Measurements from ENCODE around the gene HNRNPA3. TPM values are rescaled to one million over a fixed set of nuclear protein-coding genes. Genes with fewer than 3 reads are reported as not detected.

The HNRNPA3 gene
- total and polyA plus RNA-seq, 4 donors = 155 to 182 (median 166) TPM

- WGBS, 2 donors = 66 to 82% methylated on average over 2 of the region's 2 CpGs
- Histone ChIP-seq H3K36me3 (ENCODE audit: control insufficient read depth in 4 of 4, insufficient read depth in 4 of 4, low read length in 4 of 4) (peaks cover 0 to 4% (median 2%) of the 10 kb centered on the region in 4 donors), H3K27me3 (ENCODE audit: control insufficient read depth in 3 of 3, insufficient read depth in 3 of 3, low read length in 2 of 3) (no peaks in the 10 kb centered on the region), H3K9ac (ENCODE audit: insufficient read depth in 1 of 2, low read length in 2 of 2) (no peak overlapping the region), H3K4me3 (no peak overlapping the region), H3K27ac (ENCODE audit: low read depth in 1 of 2, low read length in 1 of 2) (no peak overlapping the region), H3K9me3 (ENCODE audit: control insufficient read depth in 4 of 4, insufficient read depth in 3 of 4, low read length in 3 of 4) (no peaks in the 10 kb centered on the region), H3K4me1 (ENCODE audit: control insufficient read depth in 5 of 5, insufficient read depth in 5 of 5, low read length in 5 of 5) (peaks cover 3 to 60% (median 10%) of the 10 kb centered on the region in 5 donors)
- ATAC-seq (ENCODE audit: insufficient read depth, low FRiP score) (no peak), DNase-seq (no peak)
- no peak for TF ChIP-seq CTCF (IDR thresholded peaks at IDR 0.05; ENCODE audit: control extremely low read depth, extremely low read depth)
Observed at GRCh38 chr2:177255227-177255601, 42.6 kb downstream of the HNRNPA3 start.

GRCh38 chr2:177256026-177256425 lies 43.4 kb downstream of the HNRNPA3 start:
- Histone ChIP-seq H3K9ac (ENCODE audit: insufficient read depth in 1 of 2, low read length in 2 of 2) (no peak overlapping the region), H3K36me3 (ENCODE audit: control insufficient read depth in 4 of 4, insufficient read depth in 4 of 4, low read length in 4 of 4) (peaks cover 0 to 4% (median 2%) of the 10 kb centered on the region in 4 donors), H3K4me1 (ENCODE audit: control insufficient read depth in 5 of 5, insufficient read depth in 5 of 5, low read length in 5 of 5) (peaks cover 7 to 65% (median 14%) of the 10 kb centered on the region in 5 donors), H3K27ac (ENCODE audit: low read depth in 1 of 2, low read length in 1 of 2) (no peak overlapping the region), H3K4me3 (no peak overlapping the region), H3K9me3 (ENCODE audit: control insufficient read depth in 4 of 4, insufficient read depth in 3 of 4, low read length in 3 of 4) (no peaks in the 10 kb centered on the region), H3K27me3 (ENCODE audit: control insufficient read depth in 3 of 3, insufficient read depth in 3 of 3, low read length in 2 of 3) (no peaks in the 10 kb centered on the region)
- TF ChIP-seq CTCF (IDR thresholded peaks at IDR 0.05; ENCODE audit: control extremely low read depth, extremely low read depth) = no peak
- ATAC-seq (ENCODE audit: insufficient read depth, low FRiP score) = no peak
- 77 to 82% methylated on average over 2 of the region's 2 CpGs for WGBS, 2 donors
- no peak for DNase-seq

GRCh38 chr2:177256695-177257094 lies 44.1 kb downstream of the HNRNPA3 start:
- H3K9ac ChIP-seq (ENCODE audit: insufficient read depth in 1 of 2, low read length in 2 of 2) = no peak overlapping the region
- H3K4me1 ChIP-seq (ENCODE audit: control insufficient read depth in 5 of 5, insufficient read depth in 5 of 5, low read length in 5 of 5) = peaks cover 12 to 65% (median 18%) of the 10 kb centered on the region in 5 donors
- DNase-seq (no peak), ATAC-seq (ENCODE audit: insufficient read depth, low FRiP score) (no peak)
- peak overlapping the region in 1 of 2 donors; percentile 57 for H3K27ac ChIP-seq (ENCODE audit: low read depth in 1 of 2, low read length in 1 of 2)
- no peaks in the 10 kb centered on the region for H3K9me3 ChIP-seq (ENCODE audit: control insufficient read depth in 4 of 4, insufficient read depth in 3 of 4, low read length in 3 of 4)
- no peaks in the 10 kb centered on the region for H3K27me3 ChIP-seq (ENCODE audit: control insufficient read depth in 3 of 3, insufficient read depth in 3 of 3, low read length in 2 of 3)
- 53 to 74% methylated on average over 3 of the region's 3 CpGs for WGBS, 2 donors
- no peak overlapping the region for H3K4me3 ChIP-seq
- no peak for TF ChIP-seq CTCF (IDR thresholded peaks at IDR 0.05; ENCODE audit: control extremely low read depth, extremely low read depth)
- peaks cover 0 to 4% (median 2%) of the 10 kb centered on the region in 4 donors for H3K36me3 ChIP-seq (ENCODE audit: control insufficient read depth in 4 of 4, insufficient read depth in 4 of 4, low read length in 4 of 4)

- Histone ChIP-seq H3K4me3 (no peak overlapping the region), H3K36me3 (ENCODE audit: control insufficient read depth in 4 of 4, insufficient read depth in 4 of 4, low read length in 4 of 4) (peaks cover 0 to 4% (median 2%) of the 10 kb centered on the region in 4 donors), H3K9ac (ENCODE audit: insufficient read depth in 1 of 2, low read length in 2 of 2) (peak overlapping the region in 1 of 2 donors; percentile 30), H3K9me3 (ENCODE audit: control insufficient read depth in 4 of 4, insufficient read depth in 3 of 4, low read length in 3 of 4) (no peaks in the 10 kb centered on the region), H3K27me3 (ENCODE audit: control insufficient read depth in 3 of 3, insufficient read depth in 3 of 3, low read length in 2 of 3) (no peaks in the 10 kb centered on the region), H3K27ac (ENCODE audit: low read depth in 1 of 2, low read length in 1 of 2) (peak overlapping the region in 1 of 2 donors; percentile 34), H3K4me1 (ENCODE audit: control insufficient read depth in 5 of 5, insufficient read depth in 5 of 5, low read length in 5 of 5) (peaks cover 11 to 64% (median 21%) of the 10 kb centered on the region in 5 donors)
- ATAC-seq (ENCODE audit: insufficient read depth, low FRiP score) (no peak), DNase-seq (no peak)
- 75 to 85% methylated on average over 5 of the region's 5 CpGs for WGBS, 2 donors
- TF ChIP-seq CTCF (IDR thresholded peaks at IDR 0.05; ENCODE audit: control extremely low read depth, extremely low read depth) = no peak
Observed at GRCh38 chr2:177257471-177257870, 44.9 kb downstream of the HNRNPA3 start.
